IPS-15b (cell line): ENCODE data around the gene ENTPD6.
A peak's percentile ranks its signal among the peaks of the same experiment; 100 is the strongest.

Experiments
- H3K27me3 ChIP-seq: one replicate; pipeline ENCODE4 v1.6.1; 2013; ENCODE audit warnings: low read length; ENCODE audit not compliant: control insufficient read depth, insufficient read depth
- H3K36me3 ChIP-seq: one replicate; pipeline ENCODE4 v1.6.1; 2013; ENCODE audit warnings: low read length; ENCODE audit not compliant: control insufficient read depth, insufficient read depth
- H3K4me1 ChIP-seq: one replicate; pipeline ENCODE4 v1.6.1; 2013; ENCODE audit warnings: mild to moderate bottlenecking, low read length; ENCODE audit not compliant: control insufficient read depth, insufficient read depth
- H3K4me3 ChIP-seq: one replicate; pipeline ENCODE4 v1.5.1; 2013; ENCODE audit warnings: low read depth, low read length
- H3K9ac ChIP-seq: one replicate; pipeline ENCODE4 v1.6.1; 2013; ENCODE audit warnings: low read depth, mild to moderate bottlenecking, low read length
- H3K9me3 ChIP-seq: one replicate; pipeline ENCODE4 v1.6.1; 2013; ENCODE audit warnings: mild to moderate bottlenecking, low read length; ENCODE audit not compliant: control insufficient read depth, insufficient read depth

Gene ENTPD6

DNA sequence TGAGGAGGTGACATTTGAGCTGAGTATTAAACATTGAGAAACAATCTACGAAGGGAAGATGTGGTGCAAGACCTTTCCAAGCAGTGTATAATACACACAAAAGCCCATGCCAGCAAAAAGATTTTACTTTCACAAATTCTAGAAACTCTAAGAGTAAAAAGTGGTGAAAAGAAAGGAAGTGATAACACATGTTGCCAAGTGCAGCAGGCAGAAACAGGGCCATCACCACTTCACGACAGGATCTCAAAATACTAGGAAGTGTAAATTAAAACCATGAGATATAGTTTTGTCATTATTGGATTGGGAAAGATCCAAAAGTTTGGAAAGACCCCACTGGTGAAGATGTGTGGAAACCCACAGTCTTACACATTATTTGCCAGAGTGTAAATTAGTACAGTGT is 1.7 kb upstream of the ENTPD6 start:
- no peaks in the 10 kb centered on the region for H3K36me3 ChIP-seq
- no peaks in the 10 kb centered on the region for H3K9me3 ChIP-seq
- no peak overlapping the region for H3K9ac ChIP-seq
- H3K4me3 ChIP-seq = no peak overlapping the region
- peaks cover 8% of the 10 kb centered on the region for H3K27me3 ChIP-seq
- H3K4me1 ChIP-seq = peaks cover 1% of the 10 kb centered on the region

GRCh38 chr20:25194333-25194972 is 1.1 kb upstream of the ENTPD6 start:
- no peak overlapping the region for H3K4me3 ChIP-seq
- peaks cover 5% of the 10 kb centered on the region for H3K4me1 ChIP-seq
- peaks cover 8% of the 10 kb centered on the region for H3K27me3 ChIP-seq
- H3K36me3 ChIP-seq = no peaks in the 10 kb centered on the region
- no peaks in the 10 kb centered on the region for H3K9me3 ChIP-seq
- no peak overlapping the region for H3K9ac ChIP-seq

- Histone ChIP-seq H3K27me3 (peaks cover 8% of the 10 kb centered on the region), H3K9ac (peak overlapping the region; percentile 61), H3K9me3 (no peaks in the 10 kb centered on the region), H3K36me3 (no peaks in the 10 kb centered on the region), H3K4me1 (peaks cover 5% of the 10 kb centered on the region), H3K4me3 (peak overlapping the region; percentile 84)
These were observed 662 bp downstream of the ENTPD6 start for GRCh38 chr20:25195962-25196785.

- Histone ChIP-seq H3K4me1 (peaks cover 5% of the 10 kb centered on the region), H3K9ac (no peak overlapping the region), H3K27me3 (peaks cover 8% of the 10 kb centered on the region), H3K9me3 (no peaks in the 10 kb centered on the region), H3K4me3 (peak overlapping the region; percentile 84), H3K36me3 (no peaks in the 10 kb centered on the region)
These were observed 1.2 kb downstream of the ENTPD6 start for GRCh38 chr20:25196786-25197120.

GRCh38 chr20:25197183-25197869 is 1.8 kb downstream of the ENTPD6 start:
- peaks cover 8% of the 10 kb centered on the region for H3K27me3 ChIP-seq
- H3K4me1 ChIP-seq = peaks cover 5% of the 10 kb centered on the region
- no peaks in the 10 kb centered on the region for H3K9me3 ChIP-seq
- H3K9ac ChIP-seq = no peak overlapping the region
- H3K36me3 ChIP-seq = no peaks in the 10 kb centered on the region
- H3K4me3 ChIP-seq = peak overlapping the region; percentile 84

DNA sequence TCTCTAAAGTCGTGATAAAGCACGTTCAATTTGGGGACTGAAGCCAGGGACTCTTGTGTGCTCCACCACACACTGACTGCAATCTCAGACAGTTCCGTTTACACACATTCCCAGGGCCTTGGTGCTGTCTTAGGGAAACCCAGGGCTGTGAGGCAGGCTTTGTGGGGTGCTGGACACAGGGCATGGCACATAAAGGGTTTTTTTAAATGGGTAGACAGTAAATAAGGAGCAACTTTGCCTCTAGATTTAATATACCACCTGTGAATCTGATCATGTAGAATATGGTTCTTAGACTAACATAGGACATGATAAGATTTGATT is 2.3 kb downstream of the ENTPD6 start:
- H3K36me3 ChIP-seq = no peaks in the 10 kb centered on the region
- no peaks in the 10 kb centered on the region for H3K9me3 ChIP-seq
- H3K4me3 ChIP-seq = no peak overlapping the region
- no peak overlapping the region for H3K9ac ChIP-seq
- peaks cover 5% of the 10 kb centered on the region for H3K4me1 ChIP-seq
- peaks cover 8% of the 10 kb centered on the region for H3K27me3 ChIP-seq

DNA sequence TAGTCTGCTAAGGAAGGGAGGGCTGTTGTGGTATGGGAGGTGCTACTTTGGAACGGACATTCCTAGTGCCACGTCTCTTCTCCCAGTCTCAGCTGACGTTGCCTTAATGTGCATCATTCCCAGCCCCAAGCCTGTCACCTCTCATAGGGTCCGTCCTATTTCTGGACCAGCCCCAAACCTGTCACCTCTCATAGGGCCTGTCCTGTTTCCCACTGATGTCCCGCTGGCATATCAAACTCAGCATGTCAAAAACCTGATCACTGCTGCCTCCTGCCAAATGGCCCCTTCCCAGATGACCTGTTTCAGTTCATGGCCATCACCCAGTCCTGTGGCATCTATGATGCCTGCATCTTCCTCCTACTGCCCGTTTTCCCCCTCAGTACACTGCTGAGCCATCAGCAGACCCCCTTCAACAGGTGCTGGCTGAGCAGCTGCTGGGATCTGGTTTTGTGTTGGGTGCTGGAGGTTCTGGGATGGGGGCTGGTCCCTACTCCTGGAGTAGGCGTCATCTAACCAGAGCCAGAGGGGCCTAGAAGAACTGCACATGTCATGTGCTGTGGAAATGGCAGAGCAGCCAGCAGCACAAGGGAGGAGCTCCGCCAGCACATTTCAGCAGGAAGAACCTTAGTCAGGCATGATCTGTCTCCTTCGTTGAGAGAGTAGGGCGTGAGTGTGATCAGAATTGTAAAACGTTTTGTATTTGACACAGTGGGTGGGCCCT is 3.3 kb downstream of the ENTPD6 start:
- H3K27me3 ChIP-seq = peaks cover 8% of the 10 kb centered on the region
- no peak overlapping the region for H3K4me3 ChIP-seq
- no peaks in the 10 kb centered on the region for H3K36me3 ChIP-seq
- no peaks in the 10 kb centered on the region for H3K9me3 ChIP-seq
- peaks cover 5% of the 10 kb centered on the region for H3K4me1 ChIP-seq
- H3K9ac ChIP-seq = no peak overlapping the region

GRCh38 chr20:25199473-25200260 is 4.2 kb downstream of the ENTPD6 start:
- Histone ChIP-seq H3K9me3 (no peaks in the 10 kb centered on the region), H3K4me1 (peaks cover 5% of the 10 kb centered on the region), H3K27me3 (peaks cover 8% of the 10 kb centered on the region), H3K9ac (no peak overlapping the region), H3K36me3 (no peaks in the 10 kb centered on the region), H3K4me3 (no peak overlapping the region)

DNA sequence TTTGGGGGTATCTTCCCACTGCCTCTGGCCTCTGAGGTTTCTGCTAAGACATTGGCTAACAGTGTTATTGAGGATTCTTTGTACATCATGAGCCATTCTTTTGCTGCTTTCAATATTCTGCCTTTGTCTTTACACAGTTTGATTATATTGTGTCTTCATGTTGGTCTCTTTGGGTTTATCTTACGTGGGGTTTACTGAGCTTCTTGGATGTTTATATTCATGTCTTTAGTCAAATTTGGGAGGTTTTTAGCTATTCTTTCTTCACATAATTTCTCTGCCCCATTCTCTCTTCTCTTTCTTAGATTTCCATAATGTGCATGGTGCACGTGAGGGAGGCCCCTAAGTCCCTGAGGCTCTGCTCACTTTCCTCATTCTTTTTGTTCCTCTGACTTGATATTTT is 7.6 kb downstream of the ENTPD6 start:
- Histone ChIP-seq H3K4me3 (no peak overlapping the region), H3K36me3 (no peaks in the 10 kb centered on the region), H3K4me1 (peaks cover 5% of the 10 kb centered on the region), H3K9ac (no peak overlapping the region), H3K27me3 (no peaks in the 10 kb centered on the region), H3K9me3 (no peaks in the 10 kb centered on the region)

GRCh38 chr20:25203871-25204320 is 8.4 kb downstream of the ENTPD6 start:
- H3K9ac ChIP-seq = no peak overlapping the region
- H3K9me3 ChIP-seq = no peaks in the 10 kb centered on the region
- no peaks in the 10 kb centered on the region for H3K36me3 ChIP-seq
- peaks cover 3% of the 10 kb centered on the region for H3K4me1 ChIP-seq
- no peak overlapping the region for H3K4me3 ChIP-seq
- no peaks in the 10 kb centered on the region for H3K27me3 ChIP-seq
